Esophagus (tissue), 2 donors: ENCODE measurements around the gene HOXB2. TPM values are rescaled to one million over a fixed set of nuclear protein-coding genes. Genes with fewer than 3 reads are reported as not detected.

Experiments
- polyA plus RNA-seq, 2 donors: library from polyadenylated mRNA; stranded (reverse); fragments of 200-250 nt; gene quantifications; one replicate each; pipeline ENCODE4 v1.2.3, GENCODE V29; 2013
- donor health status: healthy with polysubstance abuse.
- donor health status: Bipolar disorder and iron deficiency.

HOXB2 gene
- polyA plus RNA-seq, 2 donors = 11.3 to 18.9 TPM

Other genes starting within 250 kb of the HOXB2 start
- 1 to 10 TPM; 1.1 to 2.6 TPM for gene SKAP1, start 114.9 kb downstream of the HOXB2 start, polyA plus RNA-seq
- gene HOXB1, start 14.1 kb downstream of the HOXB2 start, polyA plus RNA-seq = 1 to 10 TPM in 1 of 2 donors, under 1 TPM in 1; 0.29 to 1.0 TPM
- 1 to 10 TPM; 1.8 to 4.2 TPM for gene HOXB4, start 33.2 kb upstream of the HOXB2 start, polyA plus RNA-seq
- 10 to 100 TPM in 1 of 2 donors, 1 to 10 TPM in 1; 6.3 to 12.7 TPM for gene HOXB3, start 45.1 kb upstream of the HOXB2 start, polyA plus RNA-seq
- gene HOXB5, start 48.7 kb upstream of the HOXB2 start, polyA plus RNA-seq = under 1 TPM; 0.09 to 0.10 TPM
- gene HOXB6, start 59.9 kb upstream of the HOXB2 start, polyA plus RNA-seq = under 1 TPM; 0.29 to 0.31 TPM
- under 1 TPM; 0.27 to 0.39 TPM for gene HOXB7, start 65.9 kb upstream of the HOXB2 start, polyA plus RNA-seq
- not detected for gene HOXB8, start 70.2 kb upstream of the HOXB2 start, polyA plus RNA-seq
- under 1 TPM in 1 of 2 donors, not detected in 1; 0.02 TPM for gene HOXB9, start 81.2 kb upstream of the HOXB2 start, polyA plus RNA-seq
- gene PRAC1, start 177.4 kb upstream of the HOXB2 start, polyA plus RNA-seq = under 1 TPM in 1 of 2 donors, not detected in 1; 0.63 TPM
- gene PRAC2, start 178.1 kb upstream of the HOXB2 start, polyA plus RNA-seq = under 1 TPM in 1 of 2 donors, not detected in 1; 0.41 TPM
- gene HOXB13, start 183.6 kb upstream of the HOXB2 start, polyA plus RNA-seq = under 1 TPM; 0.01 to 0.04 TPM